DLD1 (cell line): ENCODE data around the gene TMEM132D.

Experiments used
- in situ Hi-C: cut with HindIII; loops from 2 replicates; pipeline ENCODE4 v1.10.0; 2017; ENCODE audit warnings: low sequenced_read_pairs

Gene TMEM132D

DNA sequence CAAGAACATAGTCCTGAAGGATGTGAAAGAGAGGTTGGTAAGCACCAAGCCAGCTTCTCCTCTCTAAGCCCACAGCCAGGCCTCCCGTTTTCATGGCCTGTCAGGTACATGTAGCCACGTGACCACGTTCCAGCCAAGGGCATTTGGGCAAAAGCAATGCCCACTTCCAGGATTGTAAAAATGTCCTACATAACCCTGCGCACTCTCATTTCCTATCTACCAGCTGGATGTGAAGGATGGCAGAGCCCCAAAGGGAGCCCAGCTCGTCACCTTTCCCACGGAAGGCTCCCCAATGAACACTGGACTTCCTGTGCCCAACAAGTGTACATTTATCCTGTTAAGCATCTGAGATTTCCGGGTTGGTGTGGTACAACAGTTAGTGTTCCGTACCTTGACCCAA, 231.7 kb downstream of the TMEM132D start:
- in situ Hi-C loops: no loop called here

DNA sequence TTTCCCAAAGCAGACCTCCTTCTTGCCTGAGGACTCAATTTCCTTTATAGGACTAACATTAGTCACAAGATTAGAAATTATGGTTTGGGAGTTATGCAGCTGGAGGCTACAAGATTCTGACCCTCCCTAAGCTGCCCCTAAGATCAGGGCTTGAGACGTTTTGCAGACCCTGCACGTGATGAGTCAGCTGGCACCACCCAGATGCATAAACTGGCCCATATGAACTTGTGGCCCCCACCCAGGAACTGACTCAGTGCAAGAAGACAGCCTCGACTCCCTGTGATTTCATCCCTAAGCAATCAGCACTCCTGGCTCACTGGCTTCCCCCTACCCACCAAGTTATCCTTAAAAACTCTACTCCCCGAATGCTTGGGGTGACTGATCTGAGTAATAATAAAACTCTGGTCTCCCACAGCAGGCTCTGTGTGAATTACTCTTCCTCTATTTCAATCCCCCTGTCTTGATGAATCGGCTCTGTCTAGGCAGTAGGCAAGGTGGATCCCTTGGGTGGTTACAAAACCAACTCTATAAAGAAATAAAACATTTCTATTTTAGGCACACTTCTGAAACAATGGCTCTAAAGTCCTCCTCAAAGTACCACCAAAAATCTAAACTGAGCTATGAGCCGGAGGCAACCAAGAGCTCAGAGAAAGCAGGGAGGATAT, 233.4 kb downstream of the TMEM132D start:
- in situ Hi-C loops: no loop called here

DNA sequence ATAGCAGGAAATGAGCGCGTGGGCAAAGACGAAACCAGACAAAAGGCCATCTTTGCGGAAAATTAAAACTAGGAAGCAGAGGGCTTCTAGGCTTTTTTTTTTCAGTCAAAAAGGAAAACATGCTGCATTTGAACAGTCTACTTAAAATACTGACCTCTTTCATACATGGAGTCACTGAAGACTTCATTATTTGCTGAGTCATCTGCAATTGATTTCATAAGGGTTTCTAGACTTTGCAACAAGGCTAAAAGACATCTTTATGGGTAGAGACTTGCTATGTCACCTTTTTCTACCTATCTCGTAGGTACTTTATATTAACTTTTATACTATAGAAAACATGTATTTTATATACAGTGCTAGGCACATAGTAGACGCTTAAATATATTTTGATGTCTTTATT, 238.4 kb downstream of the TMEM132D start:
- in situ Hi-C loops: no loop called here

DNA sequence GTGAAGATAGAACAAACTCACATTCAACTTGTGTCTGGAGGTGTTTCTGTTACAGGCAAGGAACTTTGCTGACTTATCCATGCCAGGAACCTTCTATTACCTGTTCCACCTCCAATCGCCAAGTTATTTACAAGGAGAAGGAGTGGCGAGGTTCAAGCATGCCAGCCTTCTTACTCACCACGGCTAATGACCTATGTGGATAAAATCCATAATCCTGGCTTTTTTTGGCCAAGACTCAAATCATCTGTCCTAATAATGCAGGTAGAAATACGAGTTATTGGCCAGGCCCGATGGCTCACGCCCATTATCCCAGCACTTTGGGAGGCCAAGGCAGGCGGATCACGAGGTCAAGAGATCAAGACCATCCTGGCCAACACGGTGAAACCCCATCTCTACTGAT, 241.6 kb downstream of the TMEM132D start:
- in situ Hi-C loops: no loop called here

DNA sequence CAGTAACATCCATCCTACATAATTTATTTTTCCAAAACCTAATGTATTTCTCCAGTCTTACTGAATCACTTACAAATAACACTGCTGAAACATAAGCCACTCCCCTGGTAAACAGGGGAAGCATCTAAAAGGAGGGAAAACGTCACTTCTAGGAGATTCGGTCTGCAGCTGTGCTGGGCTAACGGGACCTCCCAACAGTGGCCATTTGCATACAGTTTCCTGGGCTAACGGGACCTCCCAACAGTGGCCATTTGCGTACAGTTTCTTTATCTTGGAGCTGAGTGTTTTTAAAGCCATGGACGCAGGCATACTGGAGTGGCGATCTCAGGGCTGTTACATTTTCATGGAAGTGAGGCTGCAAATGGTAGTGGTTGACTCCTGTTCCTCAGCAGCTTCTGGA, 242.9 kb downstream of the TMEM132D start:
- in situ Hi-C loops: no loop called here

DNA sequence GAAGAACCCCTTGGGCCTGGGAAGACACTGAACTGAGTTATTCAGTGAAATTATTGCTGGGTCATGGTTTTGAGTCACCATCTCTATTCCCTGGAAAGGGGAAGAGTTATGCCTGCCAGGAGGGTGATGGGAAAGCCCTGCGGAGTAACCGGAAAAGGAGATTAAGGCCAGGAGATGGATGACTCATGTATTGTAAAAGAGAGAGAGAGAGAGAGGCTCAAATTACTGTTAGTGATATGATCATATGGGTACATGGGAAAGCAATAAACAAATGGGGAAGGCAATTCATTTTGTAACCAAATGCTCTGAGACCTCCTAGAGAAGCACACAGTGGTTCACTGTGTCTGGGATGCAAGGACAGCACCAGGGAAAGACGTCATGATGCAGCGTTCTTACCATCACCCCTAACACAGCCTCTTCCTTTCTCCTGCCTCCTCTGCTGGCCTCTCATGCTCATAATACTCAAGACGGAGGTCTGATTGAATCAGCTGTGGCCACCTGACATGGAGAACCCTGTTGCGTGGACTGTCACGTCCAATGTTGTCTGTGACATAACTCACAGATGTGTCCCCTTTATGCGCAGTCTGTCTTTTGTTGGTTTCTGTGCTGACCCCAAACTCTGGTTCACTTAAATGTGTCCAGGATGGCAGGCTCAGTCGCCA, 243.7 kb downstream of the TMEM132D start:
- in situ Hi-C loops: no loop called here

DNA sequence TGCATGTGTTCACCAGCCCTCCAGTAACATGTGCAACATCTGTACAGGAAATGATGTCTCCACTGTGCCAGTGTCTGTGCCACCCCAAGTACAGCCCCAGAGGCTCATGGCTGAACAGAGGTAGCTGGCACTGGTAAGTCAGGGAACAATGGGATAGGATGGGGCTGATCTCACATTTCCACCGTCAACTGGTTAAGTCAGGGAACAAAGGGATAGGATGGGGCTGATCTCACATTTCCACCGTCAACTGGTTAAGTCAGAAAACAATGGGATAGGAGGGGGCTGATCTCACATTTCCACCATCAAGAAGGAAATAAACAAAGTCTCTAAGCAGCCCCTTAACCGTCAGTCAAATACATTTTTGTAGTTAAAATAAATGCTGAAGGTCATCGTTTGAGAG, 246.6 kb downstream of the TMEM132D start:
- in situ Hi-C loops: no loop called here

DNA sequence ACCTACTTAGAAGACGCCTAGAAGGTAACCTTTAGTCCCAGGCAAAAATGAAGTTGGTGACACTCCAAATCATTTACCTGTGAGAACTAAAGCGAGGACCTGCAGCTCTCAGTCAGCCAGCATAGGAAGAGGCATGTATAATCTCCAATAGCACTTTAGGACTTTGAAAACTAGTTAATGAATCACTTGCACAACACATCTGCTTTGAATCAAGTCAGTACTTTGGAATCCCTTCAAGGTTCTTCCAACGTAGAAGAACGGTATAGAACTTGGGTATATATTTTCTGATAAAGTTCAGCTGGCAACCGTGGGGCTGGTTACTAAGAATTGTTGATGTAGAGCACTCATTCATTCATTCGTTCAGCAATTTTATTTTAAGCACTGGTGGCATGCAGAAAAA, 251.9 kb downstream of the TMEM132D start:
- in situ Hi-C loops: no loop called here

DNA sequence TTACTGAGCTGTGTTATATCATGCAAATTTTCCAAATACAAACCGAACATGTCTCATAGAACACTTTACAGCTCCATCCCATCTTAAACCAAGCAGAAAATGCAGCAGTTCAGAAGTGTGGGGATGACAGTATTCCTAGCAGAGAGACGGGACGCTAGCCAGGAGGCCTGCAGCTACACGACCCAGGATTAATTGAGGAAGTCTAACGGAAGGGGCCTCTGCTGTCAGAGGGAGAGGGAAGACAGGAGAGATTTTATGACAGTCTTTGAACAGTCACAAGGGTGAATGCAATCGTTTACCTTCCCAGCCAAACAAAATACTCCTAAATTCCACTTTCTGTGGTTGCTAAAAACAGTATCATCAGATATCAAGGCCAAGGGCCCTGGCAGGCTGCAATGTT, 261.9 kb downstream of the TMEM132D start:
- in situ Hi-C loops: no loop called here

DNA sequence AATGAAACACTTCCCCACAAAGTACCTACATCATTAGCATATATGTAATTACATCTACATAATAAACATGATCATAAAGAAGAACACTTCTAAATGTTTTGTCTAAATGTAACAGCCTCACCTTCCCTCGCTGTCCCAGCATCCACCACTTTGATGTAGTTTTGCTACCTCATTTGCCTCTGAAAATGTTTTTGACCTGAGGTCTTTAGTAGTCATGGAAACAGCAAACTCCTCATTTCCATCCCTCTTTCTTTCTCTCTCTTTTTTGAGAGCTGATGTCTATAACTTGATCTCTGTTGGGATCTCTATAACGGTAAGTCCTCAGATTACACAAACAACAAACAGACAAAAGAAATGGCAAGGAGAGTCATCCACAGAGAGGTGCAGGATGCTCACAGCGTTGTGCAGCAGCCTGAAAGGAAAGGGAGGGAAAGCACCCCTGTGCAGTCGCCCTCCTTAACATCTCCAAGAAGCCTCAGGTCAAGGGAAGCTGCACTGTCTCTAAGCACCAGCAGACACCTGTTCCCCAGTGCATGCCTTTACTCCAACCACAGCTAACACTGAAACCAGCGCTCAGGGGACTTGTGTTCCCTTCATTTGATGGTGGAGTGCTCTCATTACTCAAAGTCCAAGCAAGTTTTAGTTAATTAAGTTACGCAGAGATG, 268.7 kb downstream of the TMEM132D start:
- in situ Hi-C loops: no loop called here

DNA sequence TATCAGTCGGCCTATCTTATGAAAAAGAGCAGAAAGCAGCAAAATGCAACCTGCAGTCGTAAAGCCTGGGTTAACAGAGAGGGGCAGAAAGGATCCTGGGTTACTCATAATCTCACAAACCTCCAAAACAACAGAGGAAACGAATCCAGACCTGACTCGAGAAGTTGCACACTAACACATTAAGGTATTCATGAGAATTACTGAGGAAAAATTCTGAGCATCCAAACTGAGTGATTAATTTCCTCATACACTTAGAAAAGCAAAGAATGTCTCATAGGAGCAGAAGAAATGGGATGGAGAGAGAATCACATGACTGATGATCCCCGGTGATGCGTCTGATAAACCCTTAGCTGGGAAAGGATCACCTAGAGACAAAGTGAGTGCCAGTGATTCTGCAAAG, 272.5 kb downstream of the TMEM132D start:
- in situ Hi-C loops: no loop called here

DNA sequence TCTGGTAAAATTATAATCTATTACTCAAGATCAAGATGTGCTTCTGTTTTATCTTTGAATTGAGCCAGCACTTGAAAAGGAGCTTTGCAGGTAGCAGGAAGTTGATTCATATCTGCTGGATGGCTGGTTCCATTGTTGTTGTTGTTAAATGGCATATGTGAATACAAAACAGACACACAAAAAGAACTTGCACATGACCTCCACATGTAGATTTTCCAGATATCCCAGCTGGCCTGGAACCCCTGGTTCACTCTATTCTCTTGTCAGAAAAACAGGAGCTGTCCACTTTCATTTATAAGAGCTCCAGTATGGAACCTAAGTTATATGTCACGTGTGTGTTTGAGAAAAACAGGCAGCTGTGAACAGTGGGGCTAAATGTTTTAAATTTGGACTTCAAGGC, 273.9 kb downstream of the TMEM132D start:
- in situ Hi-C loops: no loop called here

DNA sequence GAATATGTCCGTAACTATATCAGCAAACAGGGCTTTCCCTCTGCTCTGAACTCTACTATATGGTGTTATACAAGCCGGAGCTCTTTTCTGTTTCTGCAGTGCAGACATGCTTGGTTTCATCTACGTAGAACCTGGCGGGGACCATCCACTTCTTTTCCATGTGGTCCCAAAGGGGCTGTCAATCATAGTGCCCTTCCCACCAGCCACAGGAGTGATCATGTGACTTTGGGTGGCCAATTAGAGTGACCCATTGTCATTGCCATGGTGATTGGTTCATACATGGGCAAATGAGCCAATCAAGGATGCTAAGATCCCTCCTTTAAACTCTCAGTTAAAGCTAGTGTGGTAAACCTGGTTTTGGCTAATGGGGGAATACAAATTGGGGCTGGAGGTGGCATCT, 281.3 kb downstream of the TMEM132D start:
- in situ Hi-C loops: no loop called here

DNA sequence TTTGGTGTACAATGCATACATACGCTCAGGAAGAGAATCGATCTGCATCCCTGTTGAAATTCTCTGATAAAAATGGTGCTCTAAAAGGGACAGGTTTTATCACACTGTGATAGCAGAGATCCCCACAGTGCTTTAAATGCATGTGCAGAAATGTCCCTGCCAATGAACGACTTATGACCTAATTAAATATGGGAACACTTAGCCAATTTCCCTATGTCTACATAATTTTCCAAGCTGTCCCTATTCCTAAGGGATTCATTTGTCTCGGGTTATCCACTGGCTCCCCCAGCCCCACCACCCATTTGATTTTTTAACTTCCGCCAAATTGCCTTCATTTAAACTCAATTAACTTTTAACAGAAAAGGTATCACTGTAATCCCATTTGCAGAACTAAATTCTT, 284.6 kb downstream of the TMEM132D start:
- in situ Hi-C loops: no loop called here

DNA sequence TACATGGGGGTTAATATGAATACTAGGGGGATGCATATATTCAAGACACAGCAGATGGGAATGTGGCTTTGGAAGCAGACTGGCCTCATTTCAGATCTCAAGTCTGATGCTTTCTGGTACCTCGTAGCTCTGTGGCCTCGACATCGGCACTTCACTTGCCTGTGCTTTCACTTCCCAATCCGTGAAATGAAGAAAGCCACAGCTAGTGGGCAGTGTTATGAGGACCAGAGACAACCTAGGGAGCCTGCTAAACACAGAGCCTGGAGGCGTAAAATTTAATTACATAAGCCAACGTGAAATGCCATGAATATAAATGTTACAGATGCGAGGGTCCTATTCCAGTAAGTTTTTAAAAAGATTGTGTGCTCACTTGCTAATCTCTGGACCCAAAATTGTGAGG, 286.0 kb downstream of the TMEM132D start:
- in situ Hi-C loops: no loop called here

DNA sequence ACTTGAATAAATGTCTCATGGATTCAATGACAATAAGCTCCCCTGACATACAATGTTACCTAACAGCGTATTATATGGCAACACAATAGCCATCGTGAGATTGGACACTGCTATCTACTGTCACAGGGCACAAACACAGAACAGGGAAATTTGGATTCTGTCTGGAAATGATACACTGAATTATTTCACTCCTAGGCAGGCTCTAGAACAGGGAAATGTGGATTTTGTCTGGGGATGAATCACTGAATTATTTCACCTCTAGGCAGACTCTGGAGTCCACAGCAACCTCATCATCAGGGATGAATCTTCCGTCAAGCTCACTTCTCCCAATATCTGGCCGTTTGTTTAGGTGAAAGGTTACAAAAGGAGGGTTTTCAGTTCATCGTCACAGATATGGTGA, 288.8 kb downstream of the TMEM132D start:
- in situ Hi-C loops: no loop called here

DNA sequence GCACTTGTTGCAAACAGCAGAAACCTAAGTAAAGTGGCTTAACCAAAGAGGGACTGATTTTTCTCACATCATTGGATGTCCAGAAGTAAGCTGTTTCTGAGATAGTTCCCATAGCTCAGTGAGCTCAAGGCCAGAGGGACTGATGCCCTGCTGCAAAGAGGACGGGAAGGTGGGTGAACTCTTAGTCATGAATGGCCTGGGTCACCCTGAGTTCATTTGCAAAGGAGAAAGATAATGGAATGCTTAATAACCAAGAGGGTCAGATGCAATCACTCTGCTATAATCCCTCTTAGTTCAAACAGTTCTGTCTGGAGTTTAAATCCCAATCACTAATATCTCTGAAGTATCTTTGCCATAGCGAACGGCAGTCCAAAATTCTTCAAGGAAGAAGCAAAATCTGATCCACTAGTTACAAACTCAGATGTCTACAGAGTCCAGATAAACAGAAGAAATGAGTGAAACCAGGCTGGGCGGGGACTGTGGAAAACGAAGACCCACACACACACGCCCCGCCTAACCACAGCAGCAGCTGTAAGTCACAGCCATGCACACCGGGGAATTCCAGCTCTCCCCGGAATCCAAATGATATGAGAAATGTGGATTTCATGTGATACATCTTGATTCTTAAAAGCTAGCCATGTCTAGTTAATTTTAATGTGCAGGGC, 289.5 kb downstream of the TMEM132D start:
- in situ Hi-C loops: no loop called here

DNA sequence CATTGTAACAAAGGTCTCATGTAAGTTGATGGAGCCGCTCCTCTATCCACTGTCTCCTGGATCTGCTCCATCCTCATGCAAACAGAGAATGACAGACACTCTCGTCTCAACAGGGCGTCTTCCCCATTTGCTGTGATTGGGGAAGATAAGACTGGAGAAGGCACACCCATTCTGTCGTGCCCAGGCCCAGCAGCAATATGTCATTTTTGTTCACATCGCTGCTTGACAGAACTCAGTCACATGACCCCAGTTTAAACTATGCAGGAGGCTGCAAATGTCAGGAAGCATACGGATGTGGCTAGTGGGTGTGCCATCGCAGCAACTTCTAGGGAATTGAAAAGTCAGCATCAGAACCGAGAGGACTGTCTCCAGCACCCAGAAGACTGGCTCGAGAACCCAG, 290.5 kb downstream of the TMEM132D start:
- in situ Hi-C loops: no loop called here

DNA sequence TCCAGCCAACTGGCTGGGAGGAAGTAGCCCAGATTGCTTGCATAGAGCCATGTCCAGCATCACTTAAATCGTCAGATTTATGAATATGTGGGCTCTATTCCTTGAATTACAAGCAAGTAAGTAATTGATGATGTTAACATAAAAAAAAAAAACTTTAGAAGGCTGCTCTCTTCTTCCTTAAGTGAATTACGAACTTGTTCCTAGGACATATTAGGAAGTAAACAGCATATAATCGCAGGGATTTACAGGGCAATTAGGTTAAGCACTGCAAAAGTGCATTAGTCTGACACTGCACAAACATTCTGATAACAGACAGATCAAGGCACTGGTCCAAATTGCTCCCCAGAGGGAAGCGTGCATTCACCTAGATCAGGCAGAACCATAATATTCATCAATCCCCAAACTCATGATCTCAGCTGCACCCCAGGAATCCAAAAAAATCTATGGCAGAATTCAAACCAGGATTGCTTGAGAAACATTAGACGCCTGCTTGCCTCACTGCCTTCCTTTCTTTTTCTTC, 293.2 kb downstream of the TMEM132D start:
- in situ Hi-C loops: no loop called here

DNA sequence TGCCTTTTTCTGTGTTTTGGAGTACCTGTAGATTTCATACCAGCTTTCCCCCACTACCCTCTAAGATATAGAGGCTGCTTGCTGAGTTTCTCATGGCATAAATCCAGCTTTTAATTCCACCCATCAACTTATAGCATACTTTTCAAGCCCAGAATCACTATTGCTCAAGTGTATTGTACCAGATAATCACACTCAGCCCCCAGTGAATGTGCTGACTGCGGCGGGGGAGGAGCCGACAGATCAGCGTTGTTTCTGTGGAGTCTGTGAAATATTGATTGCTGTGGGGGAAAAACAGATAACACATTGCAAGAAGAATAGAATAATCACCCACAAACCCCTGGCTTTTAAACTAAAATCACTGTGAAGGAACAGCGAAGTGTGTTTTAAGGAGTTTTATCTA, 296.1 kb downstream of the TMEM132D start:
- in situ Hi-C loops: no loop called here

DNA sequence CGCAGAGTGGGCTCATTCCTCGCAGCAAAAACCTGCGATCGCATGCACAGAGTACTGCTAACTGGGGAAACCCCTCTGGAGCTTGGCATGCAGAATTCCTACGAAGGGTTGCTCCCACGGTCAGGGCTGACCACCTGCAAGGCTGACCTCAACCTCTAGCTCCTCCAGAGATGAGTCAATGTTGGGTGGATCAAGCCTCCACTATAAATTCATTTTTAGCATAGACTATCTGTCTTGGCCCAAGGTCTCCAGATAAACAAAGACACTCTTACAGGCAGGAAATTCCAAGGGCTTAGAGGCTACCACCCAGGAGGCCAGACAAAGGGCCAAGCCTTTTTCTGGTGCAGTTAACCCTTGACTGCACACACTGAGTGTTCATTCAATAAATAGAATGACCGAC, 296.5 kb downstream of the TMEM132D start:
- in situ Hi-C loops: no loop called here

DNA sequence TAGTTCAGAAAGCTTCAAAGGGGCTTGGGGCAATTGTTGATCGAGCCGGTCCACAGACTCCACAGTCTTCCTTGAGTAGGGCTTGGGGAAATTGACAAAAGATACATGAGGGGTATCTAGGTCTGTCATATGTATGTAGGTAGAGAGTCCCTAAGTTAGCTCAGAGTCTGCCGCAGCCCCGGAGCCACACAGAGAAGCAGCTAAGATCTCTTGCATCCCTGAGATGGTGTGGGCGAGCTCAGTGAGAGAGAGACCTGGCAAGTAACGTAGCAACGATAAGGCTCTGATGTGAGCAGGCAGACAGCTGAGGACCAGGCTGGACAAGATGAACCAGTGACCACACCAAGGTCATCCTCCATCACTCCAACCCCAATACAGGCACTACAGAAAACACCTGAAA, 297.6 kb downstream of the TMEM132D start:
- in situ Hi-C loops: no loop called here
